GM19324 (cell line): ENCODE measurements around the gene SASH1.
A peak's percentile ranks its signal among the peaks of the same experiment; 100 is the strongest.

ENCODE experiments used
- ATAC-seq: cut with Tn5 transposase; IDR thresholded peaks from one replicate; pipeline ENCODE4 v1.9.1; 2021; ENCODE audit warnings: mild to moderate bottlenecking, moderate library complexity; ENCODE audit not compliant: unreplicated experiment, low FRiP score

The SASH1 gene

GRCh38 chr6:148533309-148534107 lies 190.9 kb downstream of the SASH1 start:
- ATAC-seq: no peak

DNA sequence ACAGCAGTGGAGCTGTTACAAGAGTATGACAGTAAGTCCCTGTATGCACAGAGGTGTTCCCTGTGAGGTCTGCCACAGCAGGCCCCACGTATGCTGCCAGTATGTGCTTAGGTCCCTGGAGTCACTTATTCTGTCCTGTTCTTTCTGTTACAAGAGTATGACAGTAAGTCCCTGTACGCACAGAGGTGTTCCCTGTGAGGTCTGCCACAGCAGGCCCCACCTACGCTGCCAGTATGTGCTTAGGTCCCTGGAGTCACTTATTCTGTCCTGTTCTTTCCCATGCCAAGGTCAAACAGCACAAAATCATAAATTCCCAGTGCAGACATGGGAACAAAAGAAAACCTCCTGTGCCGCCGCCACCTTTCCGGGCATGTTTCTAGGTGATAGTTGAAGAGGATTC lies 192.2 kb downstream of the SASH1 start:
- ATAC-seq: no peak

- no peak for ATAC-seq
These were observed 192.7 kb downstream of the SASH1 start for GRCh38 chr6:148535381-148535780.

DNA sequence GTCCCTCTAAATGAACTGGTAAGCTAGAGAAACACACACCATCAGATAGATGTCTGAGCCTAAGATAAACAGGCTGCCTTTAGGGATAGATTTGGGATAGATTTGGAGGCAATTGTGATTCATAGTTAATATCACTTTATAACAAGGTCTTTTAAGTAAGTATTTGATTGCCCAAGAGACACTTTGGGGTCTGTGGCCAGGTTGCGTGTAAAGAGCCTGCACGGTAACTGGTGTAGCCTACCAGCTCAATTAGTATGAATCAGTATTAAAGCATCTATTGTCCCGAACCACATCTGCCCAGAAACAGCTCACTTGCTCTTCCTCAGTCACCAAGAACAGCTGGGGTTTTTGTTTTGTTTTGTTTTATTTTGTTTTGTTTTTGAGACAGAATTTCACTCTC lies 193.3 kb downstream of the SASH1 start:
- ATAC-seq: no peak

- ATAC-seq: no peak
These were observed 195.9 kb downstream of the SASH1 start for GRCh38 chr6:148538261-148539190.

GRCh38 chr6:148543540-148543939 lies 200.9 kb downstream of the SASH1 start:
- no peak for ATAC-seq

DNA sequence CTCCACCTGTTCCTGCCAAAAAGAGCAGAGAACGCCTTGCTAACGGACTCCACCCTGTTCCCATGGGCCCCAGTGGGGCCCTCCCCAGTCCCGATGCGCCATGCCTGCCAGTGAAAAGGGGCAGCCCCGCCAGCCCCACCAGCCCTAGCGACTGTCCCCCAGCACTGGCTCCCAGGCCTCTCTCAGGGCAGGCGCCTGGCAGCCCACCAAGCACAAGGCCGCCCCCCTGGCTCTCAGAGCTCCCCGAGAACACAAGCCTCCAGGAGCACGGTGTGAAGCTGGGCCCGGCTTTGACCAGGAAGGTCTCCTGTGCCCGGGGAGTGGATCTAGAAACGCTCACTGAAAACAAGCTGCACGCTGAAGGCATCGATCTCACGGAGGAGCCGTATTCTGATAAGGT lies 201.8 kb downstream of the SASH1 start:
- ATAC-seq: no peak

GRCh38 chr6:148545901-148546300 lies 203.3 kb downstream of the SASH1 start:
- no peak for ATAC-seq

- no peak for ATAC-seq
These were observed 204.5 kb downstream of the SASH1 start for GRCh38 chr6:148547110-148547509.

DNA sequence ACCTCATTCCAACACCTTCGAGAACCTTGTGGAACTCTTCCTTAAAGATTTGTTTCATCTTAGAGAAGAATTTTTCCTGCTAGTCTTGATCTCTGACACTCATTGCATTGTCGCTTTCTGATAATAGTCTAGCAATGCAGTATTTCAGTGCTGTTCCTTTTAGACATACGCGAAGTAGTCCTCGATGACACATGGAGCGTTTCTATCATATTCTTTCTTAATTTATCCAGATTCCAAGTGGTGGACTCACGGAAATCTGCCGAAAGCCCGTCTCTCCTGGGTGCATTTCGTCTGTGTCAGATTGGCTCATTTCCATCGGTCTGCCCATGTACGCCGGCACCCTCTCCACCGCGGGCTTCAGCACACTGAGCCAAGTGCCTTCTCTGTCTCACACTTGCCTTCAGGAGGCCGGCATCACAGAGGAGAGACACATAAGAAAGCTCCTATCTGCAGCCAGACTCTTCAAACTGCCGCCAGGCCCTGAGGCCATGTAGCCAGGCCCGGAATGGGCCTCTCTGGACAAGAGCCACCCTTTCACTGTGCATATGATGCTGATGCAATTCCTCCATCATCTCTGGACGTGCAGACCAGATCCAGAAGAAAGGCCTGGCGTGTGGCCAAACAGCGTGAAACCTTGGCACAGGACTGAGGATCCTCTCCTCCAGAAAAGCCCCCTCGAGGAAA lies 205.6 kb downstream of the SASH1 start:
- ATAC-seq: no peak

- no peak for ATAC-seq
These were observed 206.1 kb downstream of the SASH1 start for GRCh38 chr6:148548749-148549140.

DNA sequence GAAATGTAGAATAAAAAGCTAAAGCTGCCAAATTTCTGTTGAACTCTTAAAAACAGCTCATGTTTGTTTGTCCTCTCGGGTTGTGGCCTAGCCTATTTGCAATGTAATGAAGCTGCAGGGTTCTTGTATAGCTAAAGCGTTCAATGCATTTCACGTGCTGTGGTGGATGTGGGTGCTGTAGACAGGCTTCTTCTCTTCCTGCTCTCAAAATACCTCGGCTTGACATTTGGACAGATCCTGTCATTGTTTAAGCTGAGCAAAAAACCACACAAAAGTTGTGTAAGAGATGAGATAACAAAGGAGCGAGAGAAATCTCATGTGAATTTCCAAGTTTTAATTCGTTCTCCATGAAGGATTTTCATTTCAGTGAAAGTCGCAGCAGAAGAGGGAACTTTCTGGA lies 207.9 kb downstream of the SASH1 start:
- no peak for ATAC-seq

DNA sequence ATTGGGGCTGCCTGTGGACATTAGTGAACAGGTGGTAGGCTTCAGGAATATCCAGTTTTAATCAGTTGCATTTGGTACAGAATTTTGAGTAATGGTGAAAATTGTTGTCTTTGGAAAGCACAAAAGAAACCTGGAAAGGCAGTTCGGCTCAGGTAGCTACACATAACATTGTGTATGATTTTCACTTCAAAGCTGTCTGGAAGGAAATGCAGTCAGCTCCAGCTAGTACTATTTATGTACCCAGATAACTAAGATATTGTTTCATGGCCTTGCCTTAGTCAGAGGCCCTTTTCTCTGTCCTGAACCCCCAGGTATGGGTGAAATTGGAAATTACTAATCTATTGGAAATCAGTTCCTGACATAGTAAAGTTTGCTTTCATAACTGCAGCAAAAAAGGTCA lies 208.6 kb downstream of the SASH1 start:
- no peak for ATAC-seq

DNA sequence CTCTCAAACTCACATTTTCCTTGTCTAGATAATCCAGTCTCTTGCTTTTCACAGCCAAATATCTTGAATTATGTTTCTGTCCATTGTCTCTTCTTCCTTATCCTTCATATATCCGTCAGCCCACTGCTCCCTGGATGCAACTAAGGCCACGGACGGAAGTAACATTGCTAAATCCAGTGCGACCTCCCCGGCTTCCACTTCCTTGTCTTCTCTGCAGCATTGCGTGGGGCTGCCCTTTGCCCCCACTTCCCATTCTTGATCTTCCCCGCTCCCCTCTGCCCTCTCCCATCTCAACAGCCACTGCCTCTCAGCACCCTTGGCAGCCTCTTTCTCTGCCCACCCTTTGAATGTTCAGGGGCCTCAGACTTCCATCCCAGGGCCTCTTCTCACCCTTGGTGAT lies 213.8 kb downstream of the SASH1 start:
- no peak for ATAC-seq

- ATAC-seq: no peak
These were observed 215.2 kb downstream of the SASH1 start for GRCh38 chr6:148557796-148558321.

DNA sequence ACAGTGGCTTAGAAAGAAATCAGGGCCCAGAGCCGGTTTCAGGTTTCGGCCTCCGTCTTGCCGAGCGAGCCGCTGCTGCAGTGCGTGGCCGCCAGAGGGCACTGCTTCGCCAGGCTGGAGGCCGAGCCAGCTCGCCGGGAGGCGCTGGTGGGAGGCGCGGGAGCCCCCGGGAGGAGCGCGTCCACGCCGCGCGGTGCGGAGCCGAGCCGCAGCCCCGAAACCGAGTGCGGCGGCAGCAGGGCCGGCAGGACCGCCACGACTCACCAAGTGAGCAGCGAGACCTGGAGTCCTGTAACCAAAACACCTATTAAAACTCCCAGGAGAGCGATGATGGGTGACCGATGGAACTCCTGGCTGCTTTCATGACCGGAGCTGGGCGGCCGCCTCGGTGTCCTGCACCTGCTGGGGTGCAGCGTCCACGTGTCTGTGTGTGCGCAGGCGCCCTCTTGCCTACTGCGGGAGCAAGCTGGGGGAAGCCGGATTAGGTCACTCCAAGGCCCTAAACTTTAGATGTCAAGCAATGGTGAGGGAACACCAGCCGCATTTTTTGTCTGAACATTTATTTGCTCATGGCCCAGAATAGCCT lies 217.3 kb downstream of the SASH1 start:
- ATAC-seq: peak; percentile 79

DNA sequence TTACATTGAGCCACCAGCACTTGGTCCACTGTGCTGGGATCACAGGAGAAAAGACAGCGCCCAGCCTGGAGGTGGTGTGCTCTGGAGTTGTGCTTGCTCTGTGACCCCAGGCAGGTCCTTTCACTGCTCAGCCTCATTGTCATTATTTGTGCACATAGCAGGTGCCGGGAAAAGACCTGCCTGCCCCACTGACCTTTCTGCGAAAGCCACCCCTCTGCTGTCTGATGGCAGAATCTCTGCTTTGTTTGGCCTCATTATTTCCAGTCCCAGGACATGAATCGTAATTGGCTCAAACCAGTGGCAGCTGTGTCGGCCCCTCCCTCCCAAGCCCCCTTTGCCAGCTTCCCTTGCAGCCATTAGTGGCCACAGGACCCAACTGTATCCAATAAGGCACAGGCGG lies 219.0 kb downstream of the SASH1 start:
- ATAC-seq: no peak

GRCh38 chr6:148563066-148563465 lies 220.4 kb downstream of the SASH1 start:
- ATAC-seq: no peak

- ATAC-seq: no peak
These were observed 221.9 kb downstream of the SASH1 start for GRCh38 chr6:148564494-148565035.

GRCh38 chr6:148565321-148565926 lies 222.8 kb downstream of the SASH1 start:
- ATAC-seq: no peak
